GM19043 (cell line): Measurements from ENCODE around the gene PRG3.
A peak's percentile ranks its signal among the peaks of the same experiment; 100 is the strongest.

Experiments
- ATAC-seq: cut with Tn5 transposase; IDR thresholded peaks from one replicate; pipeline ENCODE4 v1.9.1; 2021; ENCODE audit warnings: low read depth; ENCODE audit not compliant: unreplicated experiment

Gene PRG3

GRCh38 chr11:57380975-57381374 is at the start of gene PRG3:
PRG3 (minus strand) TSS chr11:57381150; CDS start chr11:57380708, 442 bp downstream.
- no peak for ATAC-seq

- no peak for ATAC-seq
Measured at GRCh38 chr11:57429946-57430345, 49.0 kb upstream of the PRG3 start.

GRCh38 chr11:57428643-57429042 is 47.7 kb upstream of the PRG3 start:
- ATAC-seq, result no peak

GRCh38 chr11:57427727-57428082 is 46.8 kb upstream of the PRG3 start:
- no peak for ATAC-seq

GRCh38 chr11:57426929-57427726 is 46.2 kb upstream of the PRG3 start, which contains the start of gene SLC43A3:
SLC43A3 (minus strand) TSS chr11:57427121; CDS start chr11:57426172, 949 bp downstream.
- ATAC-seq, result peak; percentile 56

- ATAC-seq, result no peak
Measured at GRCh38 chr11:57426439-57426928, 45.5 kb upstream of the PRG3 start.

GRCh38 chr11:57425565-57426438 is 44.9 kb upstream of the PRG3 start:
- ATAC-seq, result no peak

- peak; percentile 89 for ATAC-seq
Measured at GRCh38 chr11:57424792-57425564, 44.0 kb upstream of the PRG3 start.

- ATAC-seq, result no peak
Measured at GRCh38 chr11:57424137-57424791, 43.3 kb upstream of the PRG3 start.

GRCh38 chr11:57422669-57423068 is 41.7 kb upstream of the PRG3 start:
- no peak for ATAC-seq

- ATAC-seq, result no peak
Measured at GRCh38 chr11:57421805-57422204, 40.9 kb upstream of the PRG3 start.

- ATAC-seq, result no peak
Measured at GRCh38 chr11:57421066-57421465, 40.1 kb upstream of the PRG3 start.

- ATAC-seq, result no peak
Measured at GRCh38 chr11:57419146-57419545, 38.2 kb upstream of the PRG3 start.

- no peak for ATAC-seq
Measured at GRCh38 chr11:57418131-57418530, 37.2 kb upstream of the PRG3 start.

- ATAC-seq, result no peak
Measured at GRCh38 chr11:57417056-57417455, 36.1 kb upstream of the PRG3 start.

GRCh38 chr11:57416436-57416835 is 35.5 kb upstream of the PRG3 start:
- no peak for ATAC-seq

- no peak for ATAC-seq
Measured at GRCh38 chr11:57414612-57415212, 33.8 kb upstream of the PRG3 start.

GRCh38 chr11:57413681-57414080 is 32.7 kb upstream of the PRG3 start:
- no peak for ATAC-seq

- no peak for ATAC-seq
Measured at GRCh38 chr11:57410287-57410686, 29.3 kb upstream of the PRG3 start.
